GM12878 (cell line): ENCODE data around the gene KLK12. TPM values are rescaled to one million over a fixed set of nuclear protein-coding genes. Genes with fewer than 3 reads are reported as not detected.

Experiments
- ATAC-seq: fragments of 200-7000 bp; cut with Tn5 transposase; 3 replicates; pipeline ENCODE4 v1.9.1; 2020; ENCODE audit warnings: mild to moderate bottlenecking, moderate library complexity
- BruUV-seq: library from RNA; stranded (reverse); fragments of 400-500 nt; replicated peaks from 2 replicates; lab custom pipeline; 2021; lab: Mats Ljungman, UMichigan
- CTCF ChIA-PET: fragments of 300-600 bp; sonication (Branson Sonifier 250); formaldehyde crosslinking; extraction: SDS; loops from one replicate; lab custom pipeline; 2021; ENCODE audit warnings: inconsistent platforms; lab: Yijun Ruan, JAX
- POLR2A ChIA-PET: fragments of 350-600 bp; formaldehyde crosslinking; extraction: SDS; loops from one replicate; lab custom pipeline; 2021; ENCODE audit warnings: inconsistent platforms; lab: Charles Lee
- RAD21 ChIA-PET: fragments of 300-600 bp; sonication (Branson Sonifier 250); formaldehyde crosslinking; loops from one replicate; lab custom pipeline; 2023; ENCODE audit warnings: antibody characterized with exemption; ENCODE audit not compliant: unreplicated experiment; lab: Charles Lee
- SMC1A ChIA-PET: fragments of 300-600 bp; sonication (Branson Sonifier 250); formaldehyde crosslinking; loops from one replicate; lab custom pipeline; 2023; ENCODE audit not compliant: unreplicated experiment, uncharacterized antibody; lab: Charles Lee
- DNase-seq: peaks from one replicate; pipeline ENCODE4 v3.0.0-alpha.2; 2011; ENCODE audit warnings: low read depth, low spot score
- FAIRE-seq: peaks from 3 replicates; lab custom pipeline; 2011; peaks lifted over from hg19 to GRCh38; lab: Jason Lieb, UNC
- H2AFZ ChIP-seq: 2 replicates; pipeline ENCODE4 v1.6.0; 2011; ENCODE audit warnings: low read depth, low read length, control low read depth; ENCODE audit not compliant: control insufficient read depth
- H3K27ac ChIP-seq: 2 replicates; pipeline ENCODE4 v1.5.1; 2011; ENCODE audit warnings: control low read depth; ENCODE audit not compliant: control insufficient read depth, insufficient read depth
- H3K27me3 ChIP-seq, 2 experiments: replicated peaks in 1 of 2; 2 replicates each; pipeline versions ENCODE4 v1.6.0 to v1.6.1; 2011; ENCODE audit warnings: low read length in 1 of 2; ENCODE audit not compliant: control insufficient read depth in 2 of 2, insufficient read depth in 2 of 2
- H3K36me3 ChIP-seq, 2 experiments: 2 replicates each; pipeline ENCODE4 v1.5.1; 2011; ENCODE audit warnings: low read length in 1 of 2; ENCODE audit not compliant: control insufficient read depth in 2 of 2, insufficient read depth in 2 of 2
- H3K4me1 ChIP-seq: 2 replicates; pipeline ENCODE4 v1.6.1; 2011; ENCODE audit warnings: mild to moderate bottlenecking, low read length, moderate library complexity, mixed read lengths; ENCODE audit not compliant: control insufficient read depth, insufficient read depth
- H3K4me2 ChIP-seq: 2 replicates; pipeline ENCODE4 v1.6.0; 2011; ENCODE audit warnings: control low read depth; ENCODE audit not compliant: control insufficient read depth, insufficient read depth
- H3K4me3 ChIP-seq: fragments of 200-600 bp; sonication (generic); 2 replicates; pipeline ENCODE4 v1.5.1; 2016
- H3K79me2 ChIP-seq: 2 replicates; pipeline ENCODE4 v1.6.0; 2011; ENCODE audit warnings: low read length; ENCODE audit not compliant: control insufficient read depth, insufficient read depth
- H3K9ac ChIP-seq: 2 replicates; pipeline ENCODE4 v1.8.0; 2011; ENCODE audit warnings: low read length, control low read depth, mixed read lengths; ENCODE audit not compliant: control insufficient read depth, insufficient read depth
- H3K9me3 ChIP-seq: replicated peaks from 3 replicates; pipeline ENCODE4 v1.5.1; 2011; ENCODE audit warnings: mild to moderate bottlenecking, low read length; ENCODE audit not compliant: control insufficient read depth, insufficient read depth
- H4K20me1 ChIP-seq: 2 replicates; pipeline ENCODE4 v1.6.0; 2011; ENCODE audit not compliant: control insufficient read depth, insufficient read depth
- ATF2 ChIP-seq: IDR thresholded peaks from 2 replicates; pipeline ENCODE4 v1.6.1; 2012; ENCODE audit warnings: low read length, inconsistent platforms
- CBX5 ChIP-seq: sonication (generic); IDR thresholded peaks from 2 replicates; pipeline ENCODE4 v1.6.1; 2016; ENCODE audit warnings: low read depth, moderate library complexity, mild to moderate bottlenecking, inconsistent platforms
- CHD1 ChIP-seq: IDR thresholded peaks from 2 replicates; pipeline ENCODE4 v1.6.1; 2012; ENCODE audit warnings: low read depth, low read length, improper control_type of control experiment
- CREB1 ChIP-seq: IDR thresholded peaks from 2 replicates; pipeline ENCODE4 v1.6.1; 2012; ENCODE audit warnings: low read depth, mild to moderate bottlenecking, inconsistent platforms
- GABPA ChIP-seq: IDR thresholded peaks from 2 replicates; pipeline ENCODE4 v1.6.1; 2014; ENCODE audit warnings: antibody characterized with exemption, low read depth, mild to moderate bottlenecking, inconsistent platforms
- NFIC ChIP-seq: IDR thresholded peaks from 2 replicates; pipeline ENCODE4 v1.6.1; 2012; ENCODE audit warnings: low read depth, mild to moderate bottlenecking, inconsistent platforms, low read length, moderate library complexity
- NRF1 ChIP-seq: conservative IDR thresholded peaks from 2 replicates; pipeline ENCODE4 v1.6.1; 2011; ENCODE audit warnings: mild to moderate bottlenecking, low read depth, low read length, improper control_type of control experiment
- POLR2AphosphoS5 ChIP-seq: IDR thresholded peaks from 2 replicates; pipeline ENCODE4 v1.6.1; 2011; ENCODE audit warnings: mild to moderate bottlenecking, low read length, inconsistent platforms
- SMARCA5 ChIP-seq: fragments of 450-650 bp; IDR thresholded peaks from 2 replicates; pipeline ENCODE4 v1.6.1; 2017; ENCODE audit warnings: mild to moderate bottlenecking
- SUZ12 ChIP-seq: fragments of 200-600 bp; sonication (generic); IDR thresholded peaks from one replicate; pipeline ENCODE4 v1.6.1; 2018; ENCODE audit warnings: antibody characterized with exemption, mild to moderate bottlenecking; ENCODE audit not compliant: unreplicated experiment
- TCF12 ChIP-seq: IDR thresholded peaks from 2 replicates; pipeline ENCODE4 v1.6.1; 2011; ENCODE audit warnings: low read depth, mild to moderate bottlenecking, low read length
- YY1 ChIP-seq: IDR thresholded peaks from 2 replicates; pipeline ENCODE4 v1.6.1; 2011; ENCODE audit warnings: low read depth, mild to moderate bottlenecking, low read length
- WGBS: methylation state at CpG from one replicate; pipeline ENCODE4 v1.1.6; 2016; ENCODE audit warnings: low lambda C conversion rate; ENCODE audit not compliant: insufficient replicate concordance, insufficient coverage; ENCODE audit errors: missing lambda C conversion rate; 5-methylcytosine and 5-hydroxymethylcytosine counted together
- in situ Hi-C: fragments of 300-500 bp; cut with MboI; formaldehyde crosslinking; loops from 9 replicates; pipeline ENCODE4 v1.14.3; 2018; ENCODE audit warnings: mixed read lengths
- intact Hi-C: fragments of 100-400 bp; cut with micrococcal nuclease; formaldehyde crosslinking; loops from one replicate; pipeline ENCODE4 v1.14.2; 2022; ENCODE audit not compliant: unreplicated experiment
- polyA plus RNA-seq, 11 experiments: library from polyadenylated mRNA; depleted of rRNA in 4 of 11; unstranded in 6 of 11; stranded (reverse) in 5 of 11; fragments of >200 nt; fragmentation: Nextera tagmentation in 4 of 11; fragmentation: Illumina TruSeq in 1 of 11; extraction: Ambion mirVana in 4 of 11; extraction: Trizol in 1 of 11; gene quantifications; 1 replicate in 1 of 11; 2 replicates in 10 of 11; pipeline versions ENCODE4 v1.2.1 to v1.2.3, GENCODE V29; 2011 to 2016; ENCODE audit warnings: inconsistent platforms in 2 of 11, missing spikeins in 2 of 11, low read depth in 1 of 11
- total RNA-seq, 4 experiments: library from RNA; depleted of rRNA in 3 of 4; stranded (reverse); fragments of >200 nt in 3 of 4; fragmentation: Illumina TruSeq in 1 of 4; extraction: Trizol in 1 of 4; gene quantifications; 2 replicates each; pipeline versions ENCODE4 v1.2.1 to v1.2.3, GENCODE V29; 2013 to 2021
- TF ChIP-seq, protein P1 (sequence below): fragments of 450-650 bp; IDR thresholded peaks from 2 replicates; pipeline ENCODE4 v1.6.1; 2018; ENCODE audit warnings: borderline replicate concordance, mild to moderate bottlenecking; ENCODE audit not compliant: partially characterized antibody
- TF ChIP-seq, protein P2 (sequence below): fragments of 450-650 bp; IDR thresholded peaks from 2 replicates; pipeline ENCODE4 v1.6.1; 2016; ENCODE audit warnings: mild to moderate bottlenecking

KLK12 gene
- total and polyA plus RNA-seq, 10 of the 15 experiments (the other 5 are each of a cell fraction or from before 2014, with no cell fraction given): not detected

DNA sequence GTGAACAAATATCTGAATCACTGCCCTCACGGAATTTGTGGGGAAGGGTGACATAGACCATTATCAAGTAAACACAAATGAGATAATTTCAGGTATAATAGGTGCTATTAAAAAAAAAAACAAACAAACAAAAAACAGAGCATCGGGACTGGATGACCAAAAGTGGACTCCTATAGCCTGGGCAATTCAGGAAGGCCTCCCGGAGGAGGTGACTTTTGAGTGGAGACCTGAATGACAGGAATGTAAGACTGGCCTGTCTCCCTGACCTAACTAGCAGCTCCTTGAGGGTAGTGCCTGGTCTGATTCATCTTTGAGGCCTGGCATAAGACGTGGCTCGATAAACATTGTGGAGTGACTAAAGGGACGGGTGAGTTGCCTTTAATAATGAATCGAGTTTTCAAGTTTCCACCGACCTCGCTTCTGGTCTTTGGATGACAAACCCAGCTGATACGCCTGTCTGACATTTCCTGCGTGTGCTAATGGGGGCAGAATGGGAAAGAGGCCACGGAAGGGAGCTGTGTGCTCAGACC is 22.1 kb downstream of the KLK12 start:
- no peak overlapping the region for H3K4me2 ChIP-seq
- in situ Hi-C loops: no loop called here
- no peak for TF ChIP-seq CREB1
- TF ChIP-seq SMARCA5: no peak
- no peak for TF ChIP-seq YY1
- no peak for TF ChIP-seq SUZ12
- TF ChIP-seq, protein P1, sequence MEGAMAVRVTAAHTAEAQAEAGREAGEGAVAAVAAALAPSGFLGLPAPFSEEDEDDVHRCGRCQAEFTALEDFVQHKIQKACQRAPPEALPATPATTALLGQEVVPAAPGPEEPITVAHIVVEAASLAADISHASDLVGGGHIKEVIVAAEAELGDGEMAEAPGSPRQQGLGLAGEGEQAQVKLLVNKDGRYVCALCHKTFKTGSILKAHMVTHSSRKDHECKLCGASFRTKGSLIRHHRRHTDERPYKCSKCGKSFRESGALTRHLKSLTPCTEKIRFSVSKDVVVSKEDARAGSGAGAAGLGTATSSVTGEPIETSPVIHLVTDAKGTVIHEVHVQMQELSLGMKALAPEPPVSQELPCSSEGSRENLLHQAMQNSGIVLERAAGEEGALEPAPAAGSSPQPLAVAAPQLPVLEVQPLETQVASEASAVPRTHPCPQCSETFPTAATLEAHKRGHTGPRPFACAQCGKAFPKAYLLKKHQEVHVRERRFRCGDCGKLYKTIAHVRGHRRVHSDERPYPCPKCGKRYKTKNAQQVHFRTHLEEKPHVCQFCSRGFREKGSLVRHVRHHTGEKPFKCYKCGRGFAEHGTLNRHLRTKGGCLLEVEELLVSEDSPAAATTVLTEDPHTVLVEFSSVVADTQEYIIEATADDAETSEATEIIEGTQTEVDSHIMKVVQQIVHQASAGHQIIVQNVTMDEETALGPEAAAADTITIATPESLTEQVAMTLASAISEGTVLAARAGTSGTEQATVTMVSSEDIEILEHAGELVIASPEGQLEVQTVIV: no peak
- TF ChIP-seq NRF1: no peak
- TF ChIP-seq CBX5: no peak
- no peak for TF ChIP-seq POLR2AphosphoS5
- TF ChIP-seq GABPA: no peak
- no peak for TF ChIP-seq TCF12
- TF ChIP-seq CHD1: no peak
- no peak for TF ChIP-seq ATF2
- TF ChIP-seq, protein P2, sequence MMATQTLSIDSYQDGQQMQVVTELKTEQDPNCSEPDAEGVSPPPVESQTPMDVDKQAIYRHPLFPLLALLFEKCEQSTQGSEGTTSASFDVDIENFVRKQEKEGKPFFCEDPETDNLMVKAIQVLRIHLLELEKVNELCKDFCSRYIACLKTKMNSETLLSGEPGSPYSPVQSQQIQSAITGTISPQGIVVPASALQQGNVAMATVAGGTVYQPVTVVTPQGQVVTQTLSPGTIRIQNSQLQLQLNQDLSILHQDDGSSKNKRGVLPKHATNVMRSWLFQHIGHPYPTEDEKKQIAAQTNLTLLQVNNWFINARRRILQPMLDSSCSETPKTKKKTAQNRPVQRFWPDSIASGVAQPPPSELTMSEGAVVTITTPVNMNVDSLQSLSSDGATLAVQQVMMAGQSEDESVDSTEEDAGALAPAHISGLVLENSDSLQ: no peak
- TF ChIP-seq NFIC: no peak
- H4K20me1 ChIP-seq: no peaks in the 10 kb centered on the region
- ChIA-PET POLR2A (no interaction called here), CTCF (no interaction called here), RAD21 (no interaction called here), SMC1A (no interaction called here)
- H3K9me3 ChIP-seq: no peaks in the 10 kb centered on the region; the same call in 2 of the 3 replicates
- FAIRE-seq (no peak), DNase-seq (no peak), ATAC-seq (no peak)
- no peaks in the 10 kb centered on the region; a peak in 1 of 4 replicates for H3K27me3 ChIP-seq
- no peaks in the 10 kb centered on the region for H3K36me3 ChIP-seq
- no peaks in the 10 kb centered on the region for H3K4me1 ChIP-seq
- H3K9ac ChIP-seq: no peak overlapping the region
- intact Hi-C loops: no loop called here
- BruUV-seq: no TSS peak
- WGBS: 11% methylated on average over 12 of the region's 12 CpGs
- no peak overlapping the region for H3K27ac ChIP-seq
- no peak overlapping the region for H3K4me3 ChIP-seq
- H3K79me2 ChIP-seq: no peaks in the 10 kb centered on the region
- no peak overlapping the region for H2AFZ ChIP-seq
